Stimulated activated CD8-positive, alpha-beta memory T cell treated with anti-CD3 and anti-CD28 coated beads, Interleukin-15, amount 100 ng/mL, for 4 hours (primary cell): ENCODE results near the gene MEIS2.

Experiments used
- DNase-seq, 2 donors: peaks; one replicate each; pipeline ENCODE4 v3.0.0-alpha.2; 2020; ENCODE audit warnings: low read depth in 2 of 2

Gene MEIS2

GRCh38 chr15:37077623-37078351 lies 22.6 kb downstream of the MEIS2 start:
- DNase-seq = no peak

- DNase-seq = no peak
Observed at GRCh38 chr15:37076543-37076942, 23.8 kb downstream of the MEIS2 start.

GRCh38 chr15:37075777-37076176 lies 24.6 kb downstream of the MEIS2 start:
- DNase-seq = no peak

- no peak for DNase-seq
Observed at GRCh38 chr15:37072181-37072580, 28.2 kb downstream of the MEIS2 start.

GRCh38 chr15:37071134-37071533 lies 29.2 kb downstream of the MEIS2 start:
- no peak for DNase-seq

- no peak for DNase-seq
Observed at GRCh38 chr15:37070686-37071085, 29.7 kb downstream of the MEIS2 start.

- DNase-seq = no peak
Observed at GRCh38 chr15:37061996-37062395, 38.4 kb downstream of the MEIS2 start.

- DNase-seq = no peak
Observed at GRCh38 chr15:37059086-37059485, 41.3 kb downstream of the MEIS2 start.

GRCh38 chr15:37058316-37058985 lies 41.9 kb downstream of the MEIS2 start:
- DNase-seq = no peak

- no peak for DNase-seq
Observed at GRCh38 chr15:37057831-37058230, 42.5 kb downstream of the MEIS2 start.

- DNase-seq = no peak
Observed at GRCh38 chr15:37057256-37057655, 43.1 kb downstream of the MEIS2 start.

GRCh38 chr15:37056177-37057121 lies 43.9 kb downstream of the MEIS2 start:
- DNase-seq = no peak

- DNase-seq = no peak
Observed at GRCh38 chr15:37055481-37055880, 44.9 kb downstream of the MEIS2 start.

GRCh38 chr15:37054336-37054735 lies 46.0 kb downstream of the MEIS2 start:
- DNase-seq = no peak

GRCh38 chr15:37053166-37053565 lies 47.2 kb downstream of the MEIS2 start:
- DNase-seq = no peak

- no peak for DNase-seq
Observed at GRCh38 chr15:37050345-37050744, 50.0 kb downstream of the MEIS2 start.

GRCh38 chr15:37046876-37047614 lies 53.3 kb downstream of the MEIS2 start:
- DNase-seq = no peak

GRCh38 chr15:37045859-37046740 lies 54.2 kb downstream of the MEIS2 start:
- no peak for DNase-seq

- DNase-seq = no peak
Observed at GRCh38 chr15:37044915-37045648, 55.3 kb downstream of the MEIS2 start.

GRCh38 chr15:37041836-37042235 lies 58.5 kb downstream of the MEIS2 start:
- DNase-seq = no peak
